ENCODE measurements around the gene BABAM2. TPM values are rescaled to one million over a fixed set of nuclear protein-coding genes. Genes with fewer than 3 reads are reported as not detected.

Gene BABAM2
- total and polyA plus RNA-seq, 2 donors: 17.4 to 34.8 TPM

DNA sequence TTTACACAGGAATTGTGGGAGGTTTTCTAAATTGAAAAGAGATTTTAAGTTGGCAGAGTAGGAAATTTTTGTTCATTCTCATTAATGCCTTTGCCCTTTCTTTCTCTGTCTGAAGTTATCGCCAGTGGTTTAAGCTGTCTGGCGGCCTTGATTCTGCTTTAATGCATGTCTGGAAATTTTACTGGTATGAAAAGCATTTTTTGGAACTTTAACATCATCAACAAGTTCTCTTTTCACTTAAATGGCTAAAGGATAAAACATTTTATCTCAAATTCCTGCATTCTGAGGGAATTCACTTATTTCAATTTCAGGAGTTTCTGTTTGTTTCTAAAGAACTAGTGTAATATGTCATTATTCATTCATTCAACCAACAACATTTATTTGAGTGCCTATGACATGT is 268.3 kb downstream of the BABAM2 start:
- Histone ChIP-seq H3K36me3 (ENCODE audit: control insufficient read depth in 2 of 2, insufficient read depth in 2 of 2, low read length in 1 of 2) (no peaks in the 10 kb centered on the region), H3K4me3 (ENCODE audit: low read length in 2 of 2) (no peak overlapping the region), H3K4me1 (ENCODE audit: control insufficient read depth in 2 of 2, insufficient read depth in 2 of 2, low read length in 2 of 2) (no peaks in the 10 kb centered on the region), H3K27ac (ENCODE audit: low read depth in 1 of 2, low read length in 1 of 2) (no peak overlapping the region), H3K9me3 (ENCODE audit: control insufficient read depth in 2 of 2, insufficient read depth in 1 of 2, low read length in 1 of 2) (peaks cover 0 to 3% of the 10 kb centered on the region in 2 donors), H3K27me3 (ENCODE audit: control insufficient read depth in 2 of 2, insufficient read depth in 1 of 2, low read length in 1 of 2) (no peaks in the 10 kb centered on the region)
- 98% methylated on average over 2 of the region's 2 CpGs for WGBS
- no peak for DNase-seq (ENCODE audit: low read depth in 6 of 9, low spot score in 9 of 9)

DNA sequence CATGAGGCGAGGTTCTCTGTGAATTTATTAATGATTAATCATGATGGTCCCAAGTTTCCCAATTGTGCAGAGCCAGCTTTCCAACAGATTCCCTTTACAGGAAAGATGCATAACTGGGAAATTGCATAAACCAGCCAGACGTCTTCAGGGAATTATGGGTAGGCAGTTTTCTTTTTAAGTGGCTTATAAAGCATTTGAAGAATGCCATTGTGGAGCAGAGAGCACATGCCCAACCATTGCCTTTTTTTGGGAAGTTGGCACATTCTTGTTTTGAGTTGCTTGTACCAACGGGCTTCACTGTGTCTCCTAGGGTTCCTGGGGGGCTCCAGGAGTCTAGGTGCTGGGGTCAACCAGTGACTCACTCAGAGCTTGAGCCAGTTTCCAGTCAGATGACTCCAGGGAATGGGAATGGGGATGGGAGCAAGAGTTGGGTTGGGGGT is 270.5 kb downstream of the BABAM2 start:
- no peaks in the 10 kb centered on the region for H3K27me3 ChIP-seq (ENCODE audit: control insufficient read depth in 2 of 2, insufficient read depth in 1 of 2, low read length in 1 of 2)
- no peaks in the 10 kb centered on the region for H3K4me1 ChIP-seq (ENCODE audit: control insufficient read depth in 2 of 2, insufficient read depth in 2 of 2, low read length in 2 of 2)
- no peaks in the 10 kb centered on the region for H3K9me3 ChIP-seq (ENCODE audit: control insufficient read depth in 2 of 2, insufficient read depth in 1 of 2, low read length in 1 of 2)
- DNase-seq (ENCODE audit: low read depth in 6 of 9, low spot score in 9 of 9): no peak
- H3K36me3 ChIP-seq (ENCODE audit: control insufficient read depth in 2 of 2, insufficient read depth in 2 of 2, low read length in 1 of 2): no peaks in the 10 kb centered on the region
- no peak overlapping the region for H3K27ac ChIP-seq (ENCODE audit: low read depth in 1 of 2, low read length in 1 of 2)
- 93% methylated on average over 3 of the region's 3 CpGs for WGBS
- H3K4me3 ChIP-seq (ENCODE audit: low read length in 2 of 2): no peak overlapping the region

DNA sequence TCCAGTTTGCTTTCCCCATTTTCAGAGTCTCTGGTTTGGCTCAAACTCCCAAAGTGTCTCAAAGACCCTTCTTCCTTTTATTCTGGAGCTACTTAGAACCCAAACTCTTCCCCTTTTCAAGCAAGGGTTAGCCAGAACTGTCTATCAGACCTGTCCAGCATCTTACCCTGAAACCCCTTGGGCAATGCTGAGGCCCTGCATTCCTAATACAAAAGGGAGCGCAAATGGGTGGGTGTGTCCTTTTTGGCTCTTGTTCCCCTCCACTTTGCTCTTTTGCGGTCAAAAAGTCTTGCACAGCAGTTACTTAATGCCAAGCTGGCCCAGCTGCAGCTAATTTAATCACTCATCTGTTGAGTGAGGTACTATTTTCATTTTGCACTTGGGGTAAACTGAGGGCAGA is 270.9 kb downstream of the BABAM2 start:
- WGBS: 95% methylated on average over 2 of the region's 2 CpGs
- Histone ChIP-seq H3K27me3 (ENCODE audit: control insufficient read depth in 2 of 2, insufficient read depth in 1 of 2, low read length in 1 of 2) (no peaks in the 10 kb centered on the region), H3K4me1 (ENCODE audit: control insufficient read depth in 2 of 2, insufficient read depth in 2 of 2, low read length in 2 of 2) (no peaks in the 10 kb centered on the region), H3K9me3 (ENCODE audit: control insufficient read depth in 2 of 2, insufficient read depth in 1 of 2, low read length in 1 of 2) (no peaks in the 10 kb centered on the region), H3K36me3 (ENCODE audit: control insufficient read depth in 2 of 2, insufficient read depth in 2 of 2, low read length in 1 of 2) (no peaks in the 10 kb centered on the region), H3K4me3 (ENCODE audit: low read length in 2 of 2) (no peak overlapping the region), H3K27ac (ENCODE audit: low read depth in 1 of 2, low read length in 1 of 2) (no peak overlapping the region)
- no peak for DNase-seq (ENCODE audit: low read depth in 6 of 9, low spot score in 9 of 9)

DNA sequence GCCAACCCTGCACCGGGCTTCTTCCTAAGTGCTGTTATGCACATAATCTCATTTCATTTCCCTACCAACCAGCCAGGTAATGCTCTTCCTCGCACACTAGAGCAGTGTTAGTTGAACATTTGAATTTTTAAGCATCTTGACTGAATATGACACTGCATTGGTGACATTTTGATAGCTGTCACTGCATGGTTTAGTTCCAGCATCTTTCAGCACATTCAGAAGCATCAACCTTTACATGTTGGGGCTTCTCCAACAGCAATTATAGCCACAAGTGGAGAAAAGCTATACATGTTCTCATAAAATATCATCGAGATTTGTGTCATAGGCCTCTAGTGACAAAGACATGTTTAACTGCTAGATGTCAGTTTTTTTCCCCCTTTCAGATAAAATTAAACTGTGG is 272.0 kb downstream of the BABAM2 start:
- no peak overlapping the region for H3K4me3 ChIP-seq (ENCODE audit: low read length in 2 of 2)
- WGBS: 100% methylated on average over 3 of the region's 3 CpGs
- H3K4me1 ChIP-seq (ENCODE audit: control insufficient read depth in 2 of 2, insufficient read depth in 2 of 2, low read length in 2 of 2): no peaks in the 10 kb centered on the region
- no peak overlapping the region for H3K27ac ChIP-seq (ENCODE audit: low read depth in 1 of 2, low read length in 1 of 2)
- no peaks in the 10 kb centered on the region for H3K27me3 ChIP-seq (ENCODE audit: control insufficient read depth in 2 of 2, insufficient read depth in 1 of 2, low read length in 1 of 2)
- DNase-seq (ENCODE audit: low read depth in 6 of 9, low spot score in 9 of 9): no peak
- H3K36me3 ChIP-seq (ENCODE audit: control insufficient read depth in 2 of 2, insufficient read depth in 2 of 2, low read length in 1 of 2): no peaks in the 10 kb centered on the region
- no peaks in the 10 kb centered on the region for H3K9me3 ChIP-seq (ENCODE audit: control insufficient read depth in 2 of 2, insufficient read depth in 1 of 2, low read length in 1 of 2)

DNA sequence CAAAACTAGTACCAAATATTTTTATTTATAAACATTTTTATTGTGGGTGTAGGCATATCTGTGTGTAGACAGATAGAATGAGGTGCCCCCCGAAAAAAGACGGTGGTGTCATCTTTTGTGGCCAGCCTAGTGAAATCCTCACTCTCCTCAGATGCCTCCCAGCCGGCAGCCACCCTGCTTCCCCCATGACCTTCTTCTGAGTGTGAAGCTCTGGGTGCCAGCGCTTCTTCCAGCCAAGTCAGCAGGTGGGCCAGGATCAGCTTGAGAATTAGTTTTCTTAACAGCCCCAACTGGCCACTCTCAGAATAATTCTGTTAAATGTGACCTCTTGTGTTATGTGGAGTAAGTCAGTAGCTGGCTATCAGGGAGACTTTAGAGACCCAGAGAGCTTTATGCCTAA is 272.5 kb downstream of the BABAM2 start:
- no peak for DNase-seq (ENCODE audit: low read depth in 6 of 9, low spot score in 9 of 9)
- 98% methylated on average over 4 of the region's 4 CpGs for WGBS
- Histone ChIP-seq H3K27me3 (ENCODE audit: control insufficient read depth in 2 of 2, insufficient read depth in 1 of 2, low read length in 1 of 2) (no peaks in the 10 kb centered on the region), H3K4me1 (ENCODE audit: control insufficient read depth in 2 of 2, insufficient read depth in 2 of 2, low read length in 2 of 2) (no peaks in the 10 kb centered on the region), H3K36me3 (ENCODE audit: control insufficient read depth in 2 of 2, insufficient read depth in 2 of 2, low read length in 1 of 2) (no peaks in the 10 kb centered on the region), H3K9me3 (ENCODE audit: control insufficient read depth in 2 of 2, insufficient read depth in 1 of 2, low read length in 1 of 2) (no peaks in the 10 kb centered on the region), H3K27ac (ENCODE audit: low read depth in 1 of 2, low read length in 1 of 2) (no peak overlapping the region), H3K4me3 (ENCODE audit: low read length in 2 of 2) (no peak overlapping the region)

DNA sequence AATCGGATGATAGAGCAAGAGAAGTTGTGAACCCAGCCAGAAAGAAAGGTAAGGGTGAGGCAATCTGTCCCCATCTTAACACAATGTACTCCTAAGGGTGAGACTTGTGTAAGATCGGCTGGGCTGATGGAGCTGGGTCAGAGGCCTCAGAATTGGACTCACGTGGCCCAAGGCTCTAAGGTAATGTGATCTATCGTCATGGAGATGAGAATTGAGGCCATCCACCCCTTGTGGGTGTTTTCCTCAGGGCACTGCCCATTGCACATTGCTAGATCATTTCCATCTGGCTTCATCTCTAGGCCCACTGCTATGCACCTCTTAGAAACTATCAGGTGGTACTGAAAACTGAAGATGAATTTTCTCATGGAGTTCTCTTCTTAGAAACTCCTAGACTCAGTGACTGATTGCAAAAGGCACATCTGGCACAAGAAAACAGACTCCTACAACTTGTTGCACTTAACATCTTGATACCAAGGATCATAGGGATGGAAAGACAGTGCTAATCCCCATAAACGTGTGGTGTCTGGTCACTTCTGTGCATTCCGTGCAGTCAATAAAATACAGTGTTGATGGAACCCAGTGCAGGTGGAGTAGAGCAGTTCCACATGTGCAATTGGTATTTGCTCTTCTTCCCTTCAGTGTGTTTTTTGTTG is 273.2 kb downstream of the BABAM2 start:
- no peaks in the 10 kb centered on the region for H3K4me1 ChIP-seq (ENCODE audit: control insufficient read depth in 2 of 2, insufficient read depth in 2 of 2, low read length in 2 of 2)
- H3K27ac ChIP-seq (ENCODE audit: low read depth in 1 of 2, low read length in 1 of 2): no peak overlapping the region
- no peak for DNase-seq (ENCODE audit: low read depth in 6 of 9, low spot score in 9 of 9)

DNA sequence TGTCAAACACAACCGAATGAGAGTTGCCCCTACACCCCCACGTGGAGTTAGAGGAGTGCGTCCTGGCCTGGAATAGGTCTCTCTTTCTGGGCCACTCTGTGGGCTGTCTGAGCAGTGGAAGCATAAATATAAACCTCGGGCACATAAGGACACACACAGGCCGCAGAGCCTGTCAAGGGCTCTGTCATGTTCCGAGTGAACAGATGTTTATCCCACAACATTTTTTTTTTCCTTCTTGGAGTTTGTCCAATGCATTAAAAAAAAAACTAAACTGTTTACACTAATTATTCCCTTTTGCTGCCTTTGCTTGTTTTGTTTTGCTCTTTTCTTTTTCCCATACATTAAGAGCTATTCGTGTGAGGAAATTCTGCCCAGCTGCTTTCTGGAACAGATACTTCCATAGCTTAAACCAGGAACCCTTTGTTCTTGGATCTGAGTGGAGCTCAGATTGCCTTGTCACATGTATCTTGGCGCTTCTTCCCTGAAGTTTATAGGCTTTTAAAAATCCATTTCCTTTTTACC is 273.8 kb downstream of the BABAM2 start:
- Histone ChIP-seq H3K27ac (ENCODE audit: low read depth in 1 of 2, low read length in 1 of 2) (no peak overlapping the region), H3K4me1 (ENCODE audit: control insufficient read depth in 2 of 2, insufficient read depth in 2 of 2, low read length in 2 of 2) (no peaks in the 10 kb centered on the region), H3K9me3 (ENCODE audit: control insufficient read depth in 2 of 2, insufficient read depth in 1 of 2, low read length in 1 of 2) (no peaks in the 10 kb centered on the region), H3K4me3 (ENCODE audit: low read length in 2 of 2) (no peak overlapping the region), H3K36me3 (ENCODE audit: control insufficient read depth in 2 of 2, insufficient read depth in 2 of 2, low read length in 1 of 2) (no peaks in the 10 kb centered on the region), H3K27me3 (ENCODE audit: control insufficient read depth in 2 of 2, insufficient read depth in 1 of 2, low read length in 1 of 2) (no peaks in the 10 kb centered on the region)
- 96% methylated on average over 8 of the region's 8 CpGs for WGBS
- no peak for DNase-seq (ENCODE audit: low read depth in 6 of 9, low spot score in 9 of 9)

More for the DNA sequence above, 273.2 kb downstream of the BABAM2 start:
- Histone ChIP-seq H3K36me3 (ENCODE audit: control insufficient read depth in 2 of 2, insufficient read depth in 2 of 2, low read length in 1 of 2) (no peaks in the 10 kb centered on the region), H3K27me3 (ENCODE audit: control insufficient read depth in 2 of 2, insufficient read depth in 1 of 2, low read length in 1 of 2) (no peaks in the 10 kb centered on the region), H3K9me3 (ENCODE audit: control insufficient read depth in 2 of 2, insufficient read depth in 1 of 2, low read length in 1 of 2) (no peaks in the 10 kb centered on the region), H3K4me3 (ENCODE audit: low read length in 2 of 2) (no peak overlapping the region)
- 91% methylated on average over 6 of the region's 6 CpGs for WGBS

DNA sequence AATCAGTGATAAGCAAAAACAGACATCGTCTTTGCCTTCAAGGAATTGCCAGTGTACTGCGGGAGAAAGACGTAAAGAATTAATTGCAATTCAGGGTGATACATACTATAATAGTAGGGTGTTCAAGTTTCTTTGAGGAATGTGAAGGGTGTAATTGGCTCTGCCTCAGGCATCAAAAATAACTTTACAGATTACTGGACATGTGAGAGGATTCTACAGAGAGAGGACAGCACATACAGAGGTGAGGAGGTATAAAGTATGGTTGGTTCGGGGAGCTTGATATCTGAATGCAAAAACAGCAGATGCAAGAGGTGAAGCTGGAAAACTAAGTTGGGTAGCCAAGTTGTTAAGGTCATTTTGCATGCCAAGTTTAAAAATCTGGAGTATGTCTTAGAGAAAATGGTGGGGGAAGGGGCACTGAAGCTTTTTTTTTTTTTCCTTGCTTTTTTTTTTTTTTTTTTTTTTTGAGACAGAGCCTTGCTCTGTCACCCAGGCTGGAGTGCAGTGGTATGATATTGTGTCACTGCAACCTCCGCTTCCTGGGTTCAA is 274.6 kb downstream of the BABAM2 start:
- Histone ChIP-seq H3K4me3 (ENCODE audit: low read length in 2 of 2) (no peak overlapping the region), H3K36me3 (ENCODE audit: control insufficient read depth in 2 of 2, insufficient read depth in 2 of 2, low read length in 1 of 2) (no peaks in the 10 kb centered on the region), H3K4me1 (ENCODE audit: control insufficient read depth in 2 of 2, insufficient read depth in 2 of 2, low read length in 2 of 2) (no peaks in the 10 kb centered on the region), H3K27ac (ENCODE audit: low read depth in 1 of 2, low read length in 1 of 2) (no peak overlapping the region), H3K9me3 (ENCODE audit: control insufficient read depth in 2 of 2, insufficient read depth in 1 of 2, low read length in 1 of 2) (no peaks in the 10 kb centered on the region), H3K27me3 (ENCODE audit: control insufficient read depth in 2 of 2, insufficient read depth in 1 of 2, low read length in 1 of 2) (no peaks in the 10 kb centered on the region)
- DNase-seq (ENCODE audit: low read depth in 6 of 9, low spot score in 9 of 9): no peak
- WGBS: 98% methylated on average over 5 of the region's 5 CpGs

DNA sequence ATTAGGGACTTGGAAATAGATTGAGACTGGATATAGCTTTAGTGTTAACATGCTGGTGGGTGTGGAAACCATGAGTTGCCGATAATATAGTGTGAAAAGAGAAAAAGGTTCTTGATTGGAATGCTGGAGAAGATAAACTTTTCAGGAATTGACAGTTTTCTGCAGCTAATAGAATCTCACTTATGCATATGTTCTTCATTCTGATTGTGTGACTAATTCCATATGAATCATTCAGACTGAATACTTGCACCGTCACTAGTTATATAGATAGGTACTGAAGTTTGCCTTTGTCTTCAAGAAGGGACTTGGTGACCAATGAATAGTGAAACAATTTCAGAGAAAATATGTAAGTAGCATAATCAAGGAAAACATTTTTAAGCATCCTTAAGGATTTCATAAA is 276.4 kb downstream of the BABAM2 start:
- Histone ChIP-seq H3K27me3 (ENCODE audit: control insufficient read depth in 2 of 2, insufficient read depth in 1 of 2, low read length in 1 of 2) (no peaks in the 10 kb centered on the region), H3K4me1 (ENCODE audit: control insufficient read depth in 2 of 2, insufficient read depth in 2 of 2, low read length in 2 of 2) (no peaks in the 10 kb centered on the region), H3K4me3 (ENCODE audit: low read length in 2 of 2) (no peak overlapping the region), H3K36me3 (ENCODE audit: control insufficient read depth in 2 of 2, insufficient read depth in 2 of 2, low read length in 1 of 2) (no peaks in the 10 kb centered on the region), H3K27ac (ENCODE audit: low read depth in 1 of 2, low read length in 1 of 2) (no peak overlapping the region), H3K9me3 (ENCODE audit: control insufficient read depth in 2 of 2, insufficient read depth in 1 of 2, low read length in 1 of 2) (no peaks in the 10 kb centered on the region)
- no peak for DNase-seq (ENCODE audit: low read depth in 6 of 9, low spot score in 9 of 9)
- 99% methylated on average over 2 of the region's 2 CpGs for WGBS
